Breast epithelium (tissue), 4 donors: ENCODE results near the gene SP100. TPM values are rescaled to one million over a fixed set of nuclear protein-coding genes. Genes with fewer than 3 reads are reported as not detected.

Experiments used
- DNase-seq, 2 donors: peaks; one replicate each; pipeline ENCODE4 v3.0.0-alpha.2; 2019; ENCODE audit warnings: low spot score in 2 of 2
- H3K27ac ChIP-seq, 2 donors: fragments of 200-600 bp; sonication (generic) in 1 of 2; one replicate each; pipeline ENCODE4 v1.5.1; 2016 to 2019; ENCODE audit warnings: mild to moderate bottlenecking in 1 of 2
- H3K27me3 ChIP-seq, 2 donors: fragments of 200-600 bp; sonication (generic) in 1 of 2; one replicate each; pipeline versions ENCODE4 v1.5.1 to v1.6.0; 2017 to 2019; ENCODE audit warnings: control low read depth in 1 of 2, mild to moderate bottlenecking in 1 of 2
- H3K36me3 ChIP-seq: fragments of 200-600 bp; one replicate; pipeline ENCODE4 v1.5.1; 2019
- H3K4me1 ChIP-seq, 2 donors: fragments of 200-600 bp; sonication (generic); one replicate each; pipeline ENCODE4 v1.5.1; 2016 to 2019; ENCODE audit warnings: control low read depth in 1 of 2
- H3K4me3 ChIP-seq, 3 donors: fragments of 200-600 bp; sonication (generic); 1 replicate in 2 of 3; 2 replicates in 1 of 3; pipeline ENCODE4 v1.5.1; 2016 to 2019; ENCODE audit warnings: mild to moderate bottlenecking in 3 of 3, moderate library complexity in 2 of 3
- H3K9me3 ChIP-seq, 2 donors: fragments of 200-600 bp; sonication (generic) in 1 of 2; one replicate each; pipeline ENCODE4 v1.5.1; 2016 to 2019; ENCODE audit warnings: control low read depth in 1 of 2
- POLR2A ChIP-seq: fragments of 450-650 bp; IDR thresholded peaks from one replicate; pipeline ENCODE4 v1.6.1; 2016; ENCODE audit warnings: antibody characterized with exemption, mild to moderate bottlenecking, moderate library complexity
- POLR2AphosphoS5 ChIP-seq, 3 donors: sonication (generic); formaldehyde crosslinking; IDR thresholded peaks; one replicate each; pipeline ENCODE4 v1.6.1; 2017; ENCODE audit warnings: antibody characterized with exemption in 3 of 3
- intact Hi-C: fragments of 100-400 bp; cut with DNase I; formaldehyde crosslinking; loops from one replicate; pipeline ENCODE4 v1.15.1; 2023; ENCODE audit warnings: low total_unique reads
- total RNA-seq, 3 donors: library from RNA; depleted of rRNA; stranded (reverse); fragments of >200 nt; gene quantifications; one replicate each; pipeline ENCODE4 v1.1.0, GENCODE V29; 2016
- TF ChIP-seq, protein P1 (sequence below), 3 donors: fragments of 450-650 bp; IDR thresholded peaks; one replicate each; pipeline ENCODE4 v1.5.1; 2016 to 2017; ENCODE audit warnings: antibody characterized with exemption in 3 of 3, mild to moderate bottlenecking in 3 of 3, moderate library complexity in 3 of 3

The SP100 gene
- total RNA-seq, 3 donors from 2014 or later: 128 to 157 (median 152) TPM

DNA sequence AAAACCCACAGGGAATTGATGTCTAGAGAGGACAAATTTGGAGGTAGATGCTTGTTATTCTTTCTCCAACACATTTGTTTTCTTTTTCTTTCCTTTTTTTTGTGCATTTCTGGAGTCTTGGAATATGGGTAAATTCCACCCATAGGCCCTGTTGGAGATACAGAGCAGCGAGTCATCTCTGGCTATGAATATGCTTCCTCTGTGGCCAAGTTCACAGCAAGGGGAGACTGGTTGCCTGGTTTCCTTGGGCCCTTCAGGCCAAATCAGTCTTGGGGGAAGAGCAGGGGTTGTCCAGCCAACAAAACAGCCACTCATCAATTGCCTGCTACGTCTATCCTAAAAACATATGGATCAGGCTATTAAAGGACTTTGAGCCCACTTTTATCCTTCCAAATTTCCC is 27.5 kb downstream of the SP100 start:
- no peak overlapping the region for H3K27ac ChIP-seq
- no peaks in the 10 kb centered on the region for H3K4me1 ChIP-seq
- H3K9me3 ChIP-seq: no peaks in the 10 kb centered on the region
- no peaks in the 10 kb centered on the region for H3K36me3 ChIP-seq
- intact Hi-C loops: no loop called here
- DNase-seq: no peak
- no peak overlapping the region for H3K4me3 ChIP-seq
- no peaks in the 10 kb centered on the region for H3K27me3 ChIP-seq
- no peak for TF ChIP-seq POLR2AphosphoS5 (IDR thresholded peaks at IDR 0.05)
- TF ChIP-seq POLR2A: no peak
- TF ChIP-seq, protein P1, sequence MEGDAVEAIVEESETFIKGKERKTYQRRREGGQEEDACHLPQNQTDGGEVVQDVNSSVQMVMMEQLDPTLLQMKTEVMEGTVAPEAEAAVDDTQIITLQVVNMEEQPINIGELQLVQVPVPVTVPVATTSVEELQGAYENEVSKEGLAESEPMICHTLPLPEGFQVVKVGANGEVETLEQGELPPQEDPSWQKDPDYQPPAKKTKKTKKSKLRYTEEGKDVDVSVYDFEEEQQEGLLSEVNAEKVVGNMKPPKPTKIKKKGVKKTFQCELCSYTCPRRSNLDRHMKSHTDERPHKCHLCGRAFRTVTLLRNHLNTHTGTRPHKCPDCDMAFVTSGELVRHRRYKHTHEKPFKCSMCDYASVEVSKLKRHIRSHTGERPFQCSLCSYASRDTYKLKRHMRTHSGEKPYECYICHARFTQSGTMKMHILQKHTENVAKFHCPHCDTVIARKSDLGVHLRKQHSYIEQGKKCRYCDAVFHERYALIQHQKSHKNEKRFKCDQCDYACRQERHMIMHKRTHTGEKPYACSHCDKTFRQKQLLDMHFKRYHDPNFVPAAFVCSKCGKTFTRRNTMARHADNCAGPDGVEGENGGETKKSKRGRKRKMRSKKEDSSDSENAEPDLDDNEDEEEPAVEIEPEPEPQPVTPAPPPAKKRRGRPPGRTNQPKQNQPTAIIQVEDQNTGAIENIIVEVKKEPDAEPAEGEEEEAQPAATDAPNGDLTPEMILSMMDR (IDR thresholded peaks at IDR 0.05): no peak

DNA sequence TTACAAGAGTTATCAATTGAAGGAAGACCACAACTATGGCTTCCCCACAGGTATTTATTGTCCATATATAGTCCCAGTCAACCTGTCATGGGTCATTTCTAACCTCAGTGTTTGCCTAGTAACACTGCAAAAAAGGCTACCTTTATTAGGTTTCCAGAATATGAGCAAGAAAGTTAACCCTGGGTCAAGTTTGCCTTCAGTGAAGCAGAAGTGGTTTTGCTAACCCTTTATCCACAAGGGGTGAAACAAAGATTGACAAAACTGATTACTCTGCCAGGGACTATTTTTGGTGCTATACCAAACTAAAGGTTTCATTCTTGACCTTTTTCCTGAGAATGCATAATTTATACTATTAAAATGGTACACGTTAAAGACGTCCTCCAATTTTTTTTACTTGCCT is 28.8 kb downstream of the SP100 start:
- no peak for DNase-seq
- intact Hi-C loops: no loop called here
- Histone ChIP-seq H3K4me3 (no peak overlapping the region), H3K27ac (no peak overlapping the region), H3K27me3 (no peaks in the 10 kb centered on the region), H3K36me3 (peaks cover under 1% of the 10 kb centered on the region), H3K4me1 (no peaks in the 10 kb centered on the region), H3K9me3 (no peaks in the 10 kb centered on the region)
- no peak for TF ChIP-seq POLR2AphosphoS5 (IDR thresholded peaks at IDR 0.05)
- TF ChIP-seq, protein P1 (IDR thresholded peaks at IDR 0.05): no peak
- no peak for TF ChIP-seq POLR2A

DNA sequence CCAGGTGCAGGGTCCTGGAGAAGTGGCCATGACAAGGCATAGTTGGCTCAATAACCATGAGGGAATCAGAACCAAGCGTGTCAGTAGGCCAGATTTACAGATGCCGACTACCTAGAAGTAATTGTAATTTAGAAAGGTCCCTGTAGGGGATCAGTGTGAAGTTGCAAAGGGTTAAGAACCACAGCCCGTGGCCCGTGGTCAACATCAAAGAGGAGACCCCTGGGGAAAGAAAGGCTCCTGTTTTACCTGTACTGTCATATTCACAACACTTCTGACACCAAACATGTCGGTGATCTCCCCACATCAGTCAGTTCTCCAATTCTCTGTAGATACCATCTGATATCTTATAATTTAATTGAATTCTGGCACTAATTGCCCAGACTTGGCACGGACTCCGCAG is 31.0 kb downstream of the SP100 start:
- Histone ChIP-seq H3K27me3 (no peaks in the 10 kb centered on the region), H3K4me1 (no peaks in the 10 kb centered on the region), H3K27ac (no peak overlapping the region), H3K9me3 (no peaks in the 10 kb centered on the region), H3K36me3 (peaks cover 4% of the 10 kb centered on the region), H3K4me3 (no peak overlapping the region)
- no peak for DNase-seq
- no peak for TF ChIP-seq POLR2A
- TF ChIP-seq, protein P1 (IDR thresholded peaks at IDR 0.05): no peak
- no peak for TF ChIP-seq POLR2AphosphoS5 (IDR thresholded peaks at IDR 0.05)
- intact Hi-C loops: no loop called here

DNA sequence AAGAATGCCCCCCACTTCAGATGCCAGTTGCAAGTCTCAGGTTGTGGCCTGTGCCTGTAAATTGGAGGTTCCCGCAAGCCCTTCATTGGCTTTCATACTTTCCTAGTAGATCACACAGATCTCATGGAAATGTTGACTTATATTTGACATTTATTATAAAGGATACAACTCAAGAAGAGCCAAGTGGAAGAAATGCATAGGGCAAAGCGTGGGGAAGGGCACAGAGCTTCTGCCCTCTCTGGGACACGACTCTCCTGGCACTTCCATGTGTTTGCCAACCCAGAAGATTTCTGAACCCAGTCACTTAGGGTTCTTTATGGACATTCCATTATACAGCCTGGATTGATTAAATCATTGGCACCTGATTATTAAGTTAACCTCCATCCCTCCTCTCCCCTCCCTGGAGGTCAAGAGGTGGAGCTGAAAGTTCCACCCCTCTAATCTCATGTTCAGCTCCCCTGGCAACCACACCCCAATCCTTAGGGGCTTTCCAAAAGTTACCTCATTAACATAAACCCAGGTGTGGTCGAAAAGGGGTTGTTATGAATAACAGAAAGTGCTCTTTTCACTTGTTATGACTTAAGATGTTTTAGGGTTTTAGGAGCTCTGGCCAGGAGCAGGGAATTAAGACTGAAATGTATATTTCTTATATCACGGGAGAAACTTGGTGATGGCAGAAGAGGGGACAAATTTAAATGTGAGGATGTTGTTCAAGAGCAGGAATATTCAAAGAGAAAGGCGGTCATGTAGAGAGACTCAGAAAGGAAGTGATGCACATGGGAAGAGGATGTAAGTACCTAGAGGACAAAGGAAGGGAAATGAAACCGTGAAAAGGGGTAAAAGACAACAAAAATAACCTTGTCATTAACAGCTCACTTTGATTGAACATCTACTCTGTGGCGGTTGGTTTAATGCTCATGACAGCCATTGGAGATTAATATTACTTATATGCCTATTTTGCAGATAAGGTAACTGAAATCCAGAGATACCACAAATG is 31.8 kb downstream of the SP100 start:
- DNase-seq: no peak
- no peaks in the 10 kb centered on the region for H3K9me3 ChIP-seq
- intact Hi-C loops: no loop called here
- H3K4me3 ChIP-seq: no peak overlapping the region
- TF ChIP-seq, protein P1 (IDR thresholded peaks at IDR 0.05): no peak
- TF ChIP-seq POLR2A (no peak), POLR2AphosphoS5 (IDR thresholded peaks at IDR 0.05) (no peak)
- H3K27ac ChIP-seq: no peak overlapping the region
- H3K36me3 ChIP-seq: peaks cover 4% of the 10 kb centered on the region
- no peaks in the 10 kb centered on the region for H3K4me1 ChIP-seq
- H3K27me3 ChIP-seq: no peaks in the 10 kb centered on the region

DNA sequence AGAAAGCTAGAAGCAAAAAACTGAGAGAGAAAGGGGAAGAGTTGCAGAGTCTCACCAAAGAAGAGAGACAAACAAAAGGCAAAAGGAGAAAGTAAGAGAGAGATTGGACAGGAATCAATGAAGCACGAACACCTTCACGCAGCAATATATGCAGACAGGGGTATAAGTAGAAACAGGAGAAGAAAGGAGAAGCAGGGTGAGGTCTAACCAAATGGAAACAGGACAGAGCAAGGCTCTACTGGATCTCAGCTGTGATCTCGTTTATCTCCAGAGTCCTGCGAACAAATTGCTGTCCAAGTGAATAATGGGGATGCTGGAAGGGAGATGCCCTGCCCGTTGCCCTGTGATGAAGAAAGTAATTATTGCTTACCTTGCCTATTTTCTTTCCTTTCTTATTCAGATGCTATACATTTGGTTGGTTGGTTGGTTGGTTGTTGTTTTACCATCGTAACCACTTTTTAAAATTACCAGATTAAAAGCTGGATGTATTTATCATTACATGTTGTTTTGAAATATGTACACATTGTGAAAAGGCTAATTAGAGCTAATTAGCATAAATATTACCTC is 34.0 kb downstream of the SP100 start:
- TF ChIP-seq, protein P1 (IDR thresholded peaks at IDR 0.05): no peak
- TF ChIP-seq POLR2AphosphoS5 (IDR thresholded peaks at IDR 0.05): no peak
- TF ChIP-seq POLR2A: no peak
- Histone ChIP-seq H3K36me3 (peaks cover 8% of the 10 kb centered on the region), H3K27me3 (no peaks in the 10 kb centered on the region), H3K27ac (no peak overlapping the region), H3K4me3 (no peak overlapping the region), H3K4me1 (no peaks in the 10 kb centered on the region), H3K9me3 (no peaks in the 10 kb centered on the region)
- intact Hi-C loops: no loop called here
- DNase-seq: no peak
